Endothelial cell (in vitro differentiated cells): ENCODE results near the gene RIPK3. TPM values are rescaled to one million over a fixed set of nuclear protein-coding genes. Genes with fewer than 3 reads are reported as not detected.
A peak's percentile ranks its signal among the peaks of the same experiment; 100 is the strongest.

ENCODE experiments used
- DNase-seq: peaks from one replicate; pipeline ENCODE4 v3.0.0; 2021; ENCODE audit warnings: low spot score
- H3K27ac Mint-ChIP-seq: one replicate; pipeline ENCODE4 v1.8.0; 2021; ENCODE audit warnings: mixed read lengths, inconsistent platforms; ENCODE audit not compliant: unreplicated experiment
- H3K27me3 Mint-ChIP-seq: one replicate; pipeline ENCODE4 v1.8.0; 2021; ENCODE audit warnings: mild to moderate bottlenecking, moderate library complexity, mixed read lengths, inconsistent platforms; ENCODE audit not compliant: unreplicated experiment
- H3K36me3 Mint-ChIP-seq: one replicate; pipeline ENCODE4 v1.8.0; 2021; ENCODE audit warnings: mild to moderate bottlenecking, low read depth, mixed read lengths, inconsistent platforms; ENCODE audit not compliant: unreplicated experiment
- H3K4me1 Mint-ChIP-seq: one replicate; pipeline ENCODE4 v1.8.0; 2021; ENCODE audit warnings: mild to moderate bottlenecking, mixed read lengths, inconsistent platforms; ENCODE audit not compliant: unreplicated experiment
- H3K4me3 Mint-ChIP-seq: one replicate; pipeline ENCODE4 v1.8.0; 2021; ENCODE audit warnings: mild to moderate bottlenecking, mixed read lengths, inconsistent platforms; ENCODE audit not compliant: unreplicated experiment
- H3K9me3 Mint-ChIP-seq: one replicate; pipeline ENCODE4 v1.8.0; 2021; ENCODE audit warnings: mixed read lengths, inconsistent platforms; ENCODE audit not compliant: unreplicated experiment
- CTCF ChIP-seq: fragments of 200-600 bp; sonication (generic); IDR thresholded peaks from one replicate; pipeline ENCODE4 v1.5.0; 2021; ENCODE audit warnings: antibody characterized with exemption; ENCODE audit not compliant: unreplicated experiment
- total RNA-seq: library from RNA; stranded (reverse); fragmentation: NEBNext Ultra II Directional; extraction: Animal tissue kit (Norgen Biotek cat#: 25700); gene quantifications from one replicate; pipeline ENCODE4 v1.2.1, GENCODE V29; 2021; ENCODE audit not compliant: unreplicated experiment

Gene RIPK3
- total RNA-seq, 1 donor from 2014 or later: 2.6 TPM

- Mint-ChIP-seq H3K4me3 (peak overlapping the region; percentile 62), H3K36me3 (peaks cover 40% of the 10 kb centered on the region), H3K9me3 (no peaks in the 10 kb centered on the region), H3K27me3 (peaks cover 14% of the 10 kb centered on the region), H3K27ac (no peak overlapping the region), H3K4me1 (peaks cover 28% of the 10 kb centered on the region)
- DNase-seq: no peak
- no peak for TF ChIP-seq CTCF
Observed at GRCh38 chr14:24304019-24304387, 35.8 kb downstream of the RIPK3 start.

GRCh38 chr14:24300326-24300980 is 39.3 kb downstream of the RIPK3 start:
- H3K4me3 Mint-ChIP-seq: peak overlapping the region; percentile 93
- H3K36me3 Mint-ChIP-seq: peaks cover 43% of the 10 kb centered on the region
- H3K27ac Mint-ChIP-seq: peak overlapping the region; percentile 74
- no peaks in the 10 kb centered on the region for H3K9me3 Mint-ChIP-seq
- H3K27me3 Mint-ChIP-seq: peaks cover 16% of the 10 kb centered on the region
- H3K4me1 Mint-ChIP-seq: peaks cover 24% of the 10 kb centered on the region
- DNase-seq: no peak
- TF ChIP-seq CTCF: no peak

GRCh38 chr14:24299255-24300191 is 40.3 kb downstream of the RIPK3 start, which contains the start of the genes DHRS1 and NOP9:
Gene DHRS1, minus strand, starts transcription at chr14:24299780. Its CDS starts 674 bp downstream, at chr14:24299106.
Gene NOP9, plus strand, starts transcription at chr14:24299850. Its CDS starts 105 bp downstream, at chr14:24299955.
- peaks cover 14% of the 10 kb centered on the region for H3K27me3 Mint-ChIP-seq
- peak within 1 kb of the TSS; percentile 89 for H3K27ac Mint-ChIP-seq
- DNase-seq: peak; percentile 89
- peaks cover 38% of the 10 kb centered on the region for H3K36me3 Mint-ChIP-seq
- H3K4me3 Mint-ChIP-seq: peak within 1 kb of the TSS; percentile 97
- no peaks in the 10 kb centered on the region for H3K9me3 Mint-ChIP-seq
- peaks cover 24% of the 10 kb centered on the region for H3K4me1 Mint-ChIP-seq
- no peak for TF ChIP-seq CTCF

- peaks cover 34% of the 10 kb centered on the region for H3K36me3 Mint-ChIP-seq
- H3K27ac Mint-ChIP-seq: peak overlapping the region; percentile 89
- DNase-seq: no peak
- H3K27me3 Mint-ChIP-seq: peaks cover 14% of the 10 kb centered on the region
- peaks cover 24% of the 10 kb centered on the region for H3K4me1 Mint-ChIP-seq
- no peak for TF ChIP-seq CTCF
- no peaks in the 10 kb centered on the region for H3K9me3 Mint-ChIP-seq
- peak overlapping the region; percentile 97 for H3K4me3 Mint-ChIP-seq
Observed at GRCh38 chr14:24298892-24299254, 40.9 kb downstream of the RIPK3 start.
